Metanephros (tissue), 1 donor: Measurements from ENCODE around the gene ATP6V0B. TPM values are rescaled to one million over a fixed set of nuclear protein-coding genes. Genes with fewer than 3 reads are reported as not detected.

Experiments
- total RNA-seq: library from RNA; depleted of rRNA; stranded (reverse); fragments of >200 nt; gene quantifications from one replicate; pipeline ENCODE4 v1.2.3, GENCODE V29; 2014

The ATP6V0B gene
- 93.0 TPM for total RNA-seq

GRCh38 chr1:43974443-43975248 is at the start of gene ATP6V0B:
Gene ATP6V0B (plus strand): TSS chr1:43974960. CDS start chr1:43975041, 81 bp downstream.

GRCh38 chr1:43933386-43934100 is 41.2 kb upstream of the ATP6V0B start, which contains the start of gene ARTN:
Gene ARTN (plus strand): TSS chr1:43933801. CDS start chr1:43935657, 1,856 bp downstream.

GRCh38 chr1:43946236-43947060 is 28.3 kb upstream of the ATP6V0B start, which contains the start of gene IPO13:
Gene IPO13 (plus strand): TSS chr1:43946950. CDS start chr1:43947601, 651 bp downstream.

GRCh38 chr1:43969746-43970466 is 4.9 kb upstream of the ATP6V0B start, which contains the start of gene DPH2:
Gene DPH2 (plus strand): TSS chr1:43970010. CDS start chr1:43970176, 166 bp downstream.

GRCh38 chr1:43978551-43979260 is 3.9 kb downstream of the ATP6V0B start, which contains the start of gene B4GALT2:
Gene B4GALT2 (plus strand): TSS chr1:43979210. CDS start chr1:43981161, 1,951 bp downstream.

GRCh38 chr1:43991476-43992231 is 16.9 kb downstream of the ATP6V0B start, which contains the start of gene CCDC24:
Gene CCDC24 (plus strand): TSS chr1:43991599. CDS start chr1:43991879, 280 bp downstream.

Other genes starting within 250 kb of the ATP6V0B start
- gene ARTN, start 41.2 kb upstream of the ATP6V0B start, total RNA-seq = 2.7 TPM
- gene IPO13, start 28.0 kb upstream of the ATP6V0B start, total RNA-seq = 27.8 TPM
- gene DPH2, start 5.0 kb upstream of the ATP6V0B start, total RNA-seq = 24.5 TPM
- 24.7 TPM for gene B4GALT2, start 4.2 kb downstream of the ATP6V0B start, total RNA-seq
- gene CCDC24, start 16.6 kb downstream of the ATP6V0B start, total RNA-seq = 12.5 TPM
- gene SLC6A9, start 56.5 kb downstream of the ATP6V0B start, total RNA-seq = 5.4 TPM
- not detected for gene KLF17, start 143.9 kb downstream of the ATP6V0B start, total RNA-seq
- gene KLF18, start 166.7 kb downstream of the ATP6V0B start, total RNA-seq = not detected
- 35.3 TPM for gene DMAP1, start 238.5 kb downstream of the ATP6V0B start, total RNA-seq